ENCODE data around the gene IGSF1.

- no peak for TF ChIP-seq POU5F1 (IDR thresholded peaks at IDR 0.05; ENCODE audit: borderline replicate concordance, low read depth, low read length, partially characterized antibody)
- TF ChIP-seq HCFC1 (IDR thresholded peaks at IDR 0.05; ENCODE audit: low read depth, low read length), result no peak
- no peak for TF ChIP-seq SAFB2 (IDR thresholded peaks at IDR 0.05; ENCODE audit: borderline replicate concordance, low read depth, low read length, severe bottlenecking)
- TF ChIP-seq ZFP36 (IDR thresholded peaks at IDR 0.05; ENCODE audit: low read depth, low read length, partially characterized antibody), result no peak
- TF ChIP-seq EZH2 (IDR thresholded peaks at IDR 0.05; ENCODE audit: borderline replicate concordance, low read depth, low read length), result no peak
- TF ChIP-seq, protein P1, sequence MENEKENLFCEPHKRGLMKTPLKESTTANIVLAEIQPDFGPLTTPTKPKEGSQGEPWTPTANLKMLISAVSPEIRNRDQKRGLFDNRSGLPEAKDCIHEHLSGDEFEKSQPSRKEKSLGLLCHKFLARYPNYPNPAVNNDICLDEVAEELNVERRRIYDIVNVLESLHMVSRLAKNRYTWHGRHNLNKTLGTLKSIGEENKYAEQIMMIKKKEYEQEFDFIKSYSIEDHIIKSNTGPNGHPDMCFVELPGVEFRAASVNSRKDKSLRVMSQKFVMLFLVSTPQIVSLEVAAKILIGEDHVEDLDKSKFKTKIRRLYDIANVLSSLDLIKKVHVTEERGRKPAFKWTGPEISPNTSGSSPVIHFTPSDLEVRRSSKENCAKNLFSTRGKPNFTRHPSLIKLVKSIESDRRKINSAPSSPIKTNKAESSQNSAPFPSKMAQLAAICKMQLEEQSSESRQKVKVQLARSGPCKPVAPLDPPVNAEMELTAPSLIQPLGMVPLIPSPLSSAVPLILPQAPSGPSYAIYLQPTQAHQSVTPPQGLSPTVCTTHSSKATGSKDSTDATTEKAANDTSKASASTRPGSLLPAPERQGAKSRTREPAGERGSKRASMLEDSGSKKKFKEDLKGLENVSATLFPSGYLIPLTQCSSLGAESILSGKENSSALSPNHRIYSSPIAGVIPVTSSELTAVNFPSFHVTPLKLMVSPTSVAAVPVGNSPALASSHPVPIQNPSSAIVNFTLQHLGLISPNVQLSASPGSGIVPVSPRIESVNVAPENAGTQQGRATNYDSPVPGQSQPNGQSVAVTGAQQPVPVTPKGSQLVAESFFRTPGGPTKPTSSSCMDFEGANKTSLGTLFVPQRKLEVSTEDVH (IDR thresholded peaks at IDR 0.05; ENCODE audit: low read depth, partially characterized antibody), result no peak
Measured at GRCh38 chrX:131322651-131323050, 33.5 kb upstream of the IGSF1 start.

All from K562 (cell line).